ENCODE results near the gene PLCB4.

PLCB4 gene

DNA sequence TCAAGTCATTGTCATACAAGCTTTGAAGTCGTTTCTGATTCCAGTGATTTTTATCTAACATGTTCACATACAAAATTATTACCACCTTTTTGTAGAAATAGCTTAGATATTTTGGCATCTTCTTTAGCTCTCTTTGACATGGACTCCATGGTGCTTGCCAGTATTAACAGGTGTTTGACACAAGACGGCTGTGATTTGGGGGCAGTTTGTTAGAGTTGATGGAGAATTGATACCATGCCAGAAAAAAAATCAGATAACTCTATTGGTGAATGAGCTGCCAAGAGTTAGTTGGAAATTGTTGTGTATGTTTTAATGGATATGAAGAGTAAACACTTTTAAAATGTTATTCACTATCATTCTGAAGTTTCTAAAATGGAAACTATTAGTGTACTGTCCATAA lies 298.9 kb downstream of the PLCB4 start:
- H2AFZ ChIP-seq (ENCODE audit: low read depth, low read length, severe bottlenecking) = no peak overlapping the region
- no peaks in the 10 kb centered on the region for H3K9me3 ChIP-seq (ENCODE audit: insufficient read depth, low read length)
- H3K36me3 ChIP-seq (ENCODE audit: low read length) = no peaks in the 10 kb centered on the region
- no peaks in the 10 kb centered on the region for H3K27me3 ChIP-seq (ENCODE audit: low read length)
- no peaks in the 10 kb centered on the region for H3F3A ChIP-seq (ENCODE audit: insufficient read depth)
- TF ChIP-seq, protein P1, sequence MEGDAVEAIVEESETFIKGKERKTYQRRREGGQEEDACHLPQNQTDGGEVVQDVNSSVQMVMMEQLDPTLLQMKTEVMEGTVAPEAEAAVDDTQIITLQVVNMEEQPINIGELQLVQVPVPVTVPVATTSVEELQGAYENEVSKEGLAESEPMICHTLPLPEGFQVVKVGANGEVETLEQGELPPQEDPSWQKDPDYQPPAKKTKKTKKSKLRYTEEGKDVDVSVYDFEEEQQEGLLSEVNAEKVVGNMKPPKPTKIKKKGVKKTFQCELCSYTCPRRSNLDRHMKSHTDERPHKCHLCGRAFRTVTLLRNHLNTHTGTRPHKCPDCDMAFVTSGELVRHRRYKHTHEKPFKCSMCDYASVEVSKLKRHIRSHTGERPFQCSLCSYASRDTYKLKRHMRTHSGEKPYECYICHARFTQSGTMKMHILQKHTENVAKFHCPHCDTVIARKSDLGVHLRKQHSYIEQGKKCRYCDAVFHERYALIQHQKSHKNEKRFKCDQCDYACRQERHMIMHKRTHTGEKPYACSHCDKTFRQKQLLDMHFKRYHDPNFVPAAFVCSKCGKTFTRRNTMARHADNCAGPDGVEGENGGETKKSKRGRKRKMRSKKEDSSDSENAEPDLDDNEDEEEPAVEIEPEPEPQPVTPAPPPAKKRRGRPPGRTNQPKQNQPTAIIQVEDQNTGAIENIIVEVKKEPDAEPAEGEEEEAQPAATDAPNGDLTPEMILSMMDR (IDR thresholded peaks at IDR 0.05; ENCODE audit: insufficient read depth, low read length, poor library complexity, severe bottlenecking) = no peak
- TF ChIP-seq EZH2phosphoT487 (conservative IDR thresholded peaks at IDR 0.05; ENCODE audit: low read length) = no peak
- no peak overlapping the region for H3K4me2 ChIP-seq (ENCODE audit: low read depth, low read length, poor library complexity, severe bottlenecking)
- no peak overlapping the region for H3K27ac ChIP-seq (ENCODE audit: low read depth, low read length)
- H3K4me3 ChIP-seq (ENCODE audit: insufficient read depth, low read length, poor library complexity, severe bottlenecking) = no peak overlapping the region
- H4K20me1 ChIP-seq (ENCODE audit: low read depth, low read length) = no peaks in the 10 kb centered on the region
- H3K9ac ChIP-seq (ENCODE audit: low read length) = no peak overlapping the region
- H3K9me2 ChIP-seq (replicated peaks; ENCODE audit: insufficient read depth, low read length) = no peaks in the 10 kb centered on the region
- no peaks in the 10 kb centered on the region for H3K79me2 ChIP-seq (ENCODE audit: insufficient read depth, low read length)

DNA sequence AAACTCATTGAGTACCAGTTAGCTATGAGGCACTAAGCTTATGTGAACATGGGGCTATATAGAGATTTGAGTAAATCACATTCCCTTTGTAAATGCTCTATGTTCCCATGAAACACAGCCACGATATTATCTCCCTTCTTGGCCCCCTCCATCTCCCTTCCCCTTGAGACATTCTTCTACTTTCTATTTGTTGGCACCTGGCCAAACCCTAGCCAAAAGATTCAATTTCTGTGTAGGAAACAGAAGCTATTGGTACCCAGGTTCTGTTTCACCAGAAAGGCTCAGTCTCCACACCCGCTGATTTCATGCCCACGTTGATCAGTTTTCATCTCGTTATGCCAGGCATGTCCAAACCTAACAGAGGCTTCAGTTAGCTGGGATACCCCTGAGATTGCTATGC lies 300.0 kb downstream of the PLCB4 start:
- Histone ChIP-seq H2AFZ (ENCODE audit: low read depth, low read length, severe bottlenecking) (no peak overlapping the region), H3F3A (ENCODE audit: insufficient read depth) (no peaks in the 10 kb centered on the region), H3K9me3 (ENCODE audit: insufficient read depth, low read length) (no peaks in the 10 kb centered on the region), H3K36me3 (ENCODE audit: low read length) (no peaks in the 10 kb centered on the region), H3K27me3 (ENCODE audit: low read length) (no peaks in the 10 kb centered on the region), H4K20me1 (ENCODE audit: low read depth, low read length) (no peaks in the 10 kb centered on the region), H3K79me2 (ENCODE audit: insufficient read depth, low read length) (no peaks in the 10 kb centered on the region), H3K9me2 (replicated peaks; ENCODE audit: insufficient read depth, low read length) (no peaks in the 10 kb centered on the region), H3K4me2 (ENCODE audit: low read depth, low read length, poor library complexity, severe bottlenecking) (no peak overlapping the region), H3K27ac (ENCODE audit: low read depth, low read length) (no peak overlapping the region), H3K9ac (ENCODE audit: low read length) (no peak overlapping the region), H3K4me3 (ENCODE audit: insufficient read depth, low read length, poor library complexity, severe bottlenecking) (no peak overlapping the region)
- TF ChIP-seq, protein P1 (IDR thresholded peaks at IDR 0.05; ENCODE audit: insufficient read depth, low read length, poor library complexity, severe bottlenecking) = no peak
- TF ChIP-seq EZH2phosphoT487 (conservative IDR thresholded peaks at IDR 0.05; ENCODE audit: low read length) = no peak

DNA sequence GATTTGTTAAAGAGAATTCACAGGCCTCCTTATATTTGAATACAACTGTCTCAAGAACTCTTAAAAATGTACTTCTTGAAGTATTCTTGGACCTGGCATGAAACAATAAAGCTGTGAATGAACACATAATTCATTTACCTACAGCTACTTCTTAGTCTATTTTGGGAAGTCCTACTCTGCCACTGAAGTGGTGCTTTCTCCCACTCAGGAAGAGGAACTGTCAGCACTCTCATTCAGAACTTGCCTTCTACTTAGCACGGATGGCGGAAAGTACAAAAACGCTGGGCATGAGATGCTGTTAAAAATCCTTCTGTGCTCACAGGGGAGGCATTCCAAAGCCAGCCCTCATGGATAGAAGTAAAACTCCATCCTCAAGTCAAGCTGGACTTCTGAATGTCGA lies 300.7 kb downstream of the PLCB4 start:
- Histone ChIP-seq H3K79me2 (ENCODE audit: insufficient read depth, low read length) (no peaks in the 10 kb centered on the region), H3K27me3 (ENCODE audit: low read length) (no peaks in the 10 kb centered on the region), H3K9me3 (ENCODE audit: insufficient read depth, low read length) (no peaks in the 10 kb centered on the region), H2AFZ (ENCODE audit: low read depth, low read length, severe bottlenecking) (no peak overlapping the region), H3K9me2 (replicated peaks; ENCODE audit: insufficient read depth, low read length) (no peaks in the 10 kb centered on the region), H3K4me2 (ENCODE audit: low read depth, low read length, poor library complexity, severe bottlenecking) (no peak overlapping the region), H3K4me3 (ENCODE audit: insufficient read depth, low read length, poor library complexity, severe bottlenecking) (no peak overlapping the region), H3F3A (ENCODE audit: insufficient read depth) (no peaks in the 10 kb centered on the region), H3K9ac (ENCODE audit: low read length) (no peak overlapping the region), H3K36me3 (ENCODE audit: low read length) (no peaks in the 10 kb centered on the region), H4K20me1 (ENCODE audit: low read depth, low read length) (no peaks in the 10 kb centered on the region), H3K27ac (ENCODE audit: low read depth, low read length) (no peak overlapping the region)
- TF ChIP-seq, protein P1 (IDR thresholded peaks at IDR 0.05; ENCODE audit: insufficient read depth, low read length, poor library complexity, severe bottlenecking) = no peak
- TF ChIP-seq EZH2phosphoT487 (conservative IDR thresholded peaks at IDR 0.05; ENCODE audit: low read length) = no peak

All from SU-DHL-6 (cell line).